ENCODE data around the gene PPP2R1B.

DNA sequence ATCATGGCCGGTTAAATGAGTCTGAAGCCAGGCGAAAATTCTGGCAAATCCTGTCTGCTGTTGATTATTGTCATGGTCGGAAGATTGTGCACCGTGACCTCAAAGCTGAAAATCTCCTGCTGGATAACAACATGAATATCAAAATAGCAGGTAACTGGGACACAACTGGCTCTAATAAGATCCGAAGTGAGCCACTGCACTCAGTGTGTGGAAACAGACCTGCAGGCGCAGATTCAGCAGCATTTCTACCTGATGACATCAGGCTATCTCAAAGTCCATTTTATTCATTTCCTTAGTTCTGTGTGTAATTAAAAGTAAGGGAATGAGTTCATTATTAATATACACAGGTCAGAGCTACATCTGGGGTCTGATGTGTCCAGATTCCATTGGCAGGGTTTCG is 78.2 kb downstream of the PPP2R1B start:
- TF ChIP-seq, protein P1, sequence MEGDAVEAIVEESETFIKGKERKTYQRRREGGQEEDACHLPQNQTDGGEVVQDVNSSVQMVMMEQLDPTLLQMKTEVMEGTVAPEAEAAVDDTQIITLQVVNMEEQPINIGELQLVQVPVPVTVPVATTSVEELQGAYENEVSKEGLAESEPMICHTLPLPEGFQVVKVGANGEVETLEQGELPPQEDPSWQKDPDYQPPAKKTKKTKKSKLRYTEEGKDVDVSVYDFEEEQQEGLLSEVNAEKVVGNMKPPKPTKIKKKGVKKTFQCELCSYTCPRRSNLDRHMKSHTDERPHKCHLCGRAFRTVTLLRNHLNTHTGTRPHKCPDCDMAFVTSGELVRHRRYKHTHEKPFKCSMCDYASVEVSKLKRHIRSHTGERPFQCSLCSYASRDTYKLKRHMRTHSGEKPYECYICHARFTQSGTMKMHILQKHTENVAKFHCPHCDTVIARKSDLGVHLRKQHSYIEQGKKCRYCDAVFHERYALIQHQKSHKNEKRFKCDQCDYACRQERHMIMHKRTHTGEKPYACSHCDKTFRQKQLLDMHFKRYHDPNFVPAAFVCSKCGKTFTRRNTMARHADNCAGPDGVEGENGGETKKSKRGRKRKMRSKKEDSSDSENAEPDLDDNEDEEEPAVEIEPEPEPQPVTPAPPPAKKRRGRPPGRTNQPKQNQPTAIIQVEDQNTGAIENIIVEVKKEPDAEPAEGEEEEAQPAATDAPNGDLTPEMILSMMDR (conservative IDR thresholded peaks at IDR 0.05 in 1 of 2, IDR thresholded peaks at IDR 0.05 in 1 of 2; ENCODE audit: extremely low read depth in 1 of 2, insufficient read depth in 1 of 2, low read depth in 1 of 2, low read length in 2 of 2), result no peak
- no peak for TF ChIP-seq EZH2 (IDR thresholded peaks at IDR 0.05; ENCODE audit: borderline replicate concordance, low read length)

Measured in mammary epithelial cell (primary cell).